Sigmoid colon (tissue), 4 donors: Measurements from ENCODE around the gene DENND4B.

Experiments
- CTCF ChIP-seq, 4 experiments: fragments of 450-650 bp in 3 of 4; fragments of 200-600 bp in 1 of 4; IDR thresholded peaks; one replicate each; pipeline ENCODE4 v1.5.1; 2016 to 2019; ENCODE audit warnings: antibody characterized with exemption in 4 of 4, mild to moderate bottlenecking in 3 of 4, moderate library complexity in 2 of 4
- EP300 ChIP-seq, 4 donors: sonication (generic); formaldehyde crosslinking; IDR thresholded peaks; one replicate each; pipeline ENCODE4 v1.6.1; 2017; ENCODE audit warnings: antibody characterized with exemption in 4 of 4
- POLR2A ChIP-seq, 2 donors: fragments of 450-650 bp; IDR thresholded peaks; one replicate each; pipeline ENCODE4 v1.6.1; 2016; ENCODE audit warnings: antibody characterized with exemption in 2 of 2, mild to moderate bottlenecking in 2 of 2, moderate library complexity in 2 of 2
- POLR2AphosphoS5 ChIP-seq, 4 donors: sonication (generic); formaldehyde crosslinking; IDR thresholded peaks; one replicate each; pipeline ENCODE4 v1.6.1; 2017; ENCODE audit warnings: antibody characterized with exemption in 4 of 4

GRCh38 chr1:153912349-153912748 is 34.2 kb downstream of the DENND4B start:
- TF ChIP-seq CTCF (IDR thresholded peaks at IDR 0.05) (no peak), POLR2A (IDR thresholded peaks at IDR 0.05) (no peak), EP300 (IDR thresholded peaks at IDR 0.05) (no peak), POLR2AphosphoS5 (IDR thresholded peaks at IDR 0.05) (no peak)
